Activated T-cell treated with anti-CD3 and anti-CD28 coated beads, Interleukin-2, amount 50 U/mL, for 72 hours (primary cell): ENCODE results near the gene YOD1. TPM values are rescaled to one million over a fixed set of nuclear protein-coding genes. Genes with fewer than 3 reads are reported as not detected.

ENCODE experiments used
- ATAC-seq, 2 donors: fragments of 150-1000 bp; cut with Tn5 transposase; replicated peaks in 1 of 2; 2 replicates each; pipeline ENCODE4 v1.10.0; 2021; ENCODE audit warnings: moderate library complexity in 2 of 2, mild to moderate bottlenecking in 1 of 2
- DNase-seq, 2 donors: peaks; one replicate each; pipeline ENCODE4 v3.0.0; 2021 to 2022; ENCODE audit warnings: mixed read lengths in 1 of 2
- H3K27ac Mint-ChIP-seq: one replicate; pipeline ENCODE4 v1.8.0; 2022; ENCODE audit warnings: mild to moderate bottlenecking, moderate library complexity, mixed read lengths
- H3K27me3 Mint-ChIP-seq: one replicate; pipeline ENCODE4 v1.8.0; 2022; ENCODE audit warnings: low read depth, mixed read lengths
- H3K36me3 Mint-ChIP-seq, 2 donors: one replicate each; pipeline ENCODE4 v1.8.0; 2022; ENCODE audit warnings: mixed read lengths in 2 of 2, mild to moderate bottlenecking in 1 of 2; ENCODE audit not compliant: insufficient read depth in 2 of 2
- H3K4me1 Mint-ChIP-seq: one replicate; pipeline ENCODE4 v1.8.0; 2022; ENCODE audit warnings: low read depth, mixed read lengths
- H3K4me3 Mint-ChIP-seq, 2 donors: one replicate each; pipeline ENCODE4 v1.8.0; 2022; ENCODE audit warnings: mild to moderate bottlenecking in 2 of 2, mixed read lengths in 2 of 2, moderate library complexity in 2 of 2
- H3K9me3 Mint-ChIP-seq, 2 donors: one replicate each; pipeline ENCODE4 v1.8.0; 2022; ENCODE audit warnings: mixed read lengths in 2 of 2
- total RNA-seq, 2 donors: library from RNA; stranded (reverse); gene quantifications; one replicate each; pipeline ENCODE4 v1.2.3, GENCODE V29; 2022

Gene YOD1
- total RNA-seq, 2 donors from 2014 or later: 12.6 to 13.2 TPM

DNA sequence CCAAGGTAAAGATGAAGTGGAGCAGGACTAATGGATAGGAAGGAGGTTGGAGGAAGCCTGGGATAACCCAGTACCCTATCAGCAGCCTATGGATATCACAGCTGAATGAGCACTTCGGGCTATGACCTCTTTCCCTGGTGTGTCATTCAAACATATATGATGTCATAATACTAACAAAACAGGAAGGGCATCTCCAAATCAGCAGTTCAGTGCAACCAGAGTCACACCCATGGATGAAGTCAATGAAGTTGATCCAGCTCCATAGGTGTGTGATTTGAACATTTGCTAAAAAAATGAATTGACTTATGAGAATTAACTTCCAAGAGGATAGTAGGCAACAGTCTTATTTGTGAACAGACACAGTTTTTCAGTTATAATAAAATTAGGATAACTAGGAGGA is 16.8 kb downstream of the YOD1 start:
- H3K4me1 Mint-ChIP-seq: no peaks in the 10 kb centered on the region

DNA sequence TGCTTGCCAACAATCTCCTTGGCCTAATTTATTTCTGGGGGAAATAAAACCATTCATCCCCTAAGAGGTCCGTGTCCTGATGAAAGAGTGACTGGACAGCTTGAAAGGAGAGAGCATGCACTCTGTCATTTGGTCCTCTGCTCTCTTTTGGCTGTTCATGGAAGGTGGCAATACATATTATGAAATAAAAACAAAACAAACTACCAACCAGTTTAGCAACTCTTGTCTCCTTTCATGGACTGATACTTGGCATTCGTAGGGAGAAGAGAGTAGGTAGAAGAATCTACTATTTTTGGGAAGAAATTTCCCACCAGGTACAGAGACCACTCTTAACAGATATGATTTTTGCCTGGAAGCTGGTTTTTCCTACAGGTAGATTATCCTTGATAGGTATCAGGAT is 17.7 kb downstream of the YOD1 start:
- Mint-ChIP-seq H3K27ac (no peak overlapping the region), H3K9me3 (no peaks in the 10 kb centered on the region), H3K4me1 (no peaks in the 10 kb centered on the region), H3K36me3 (no peaks in the 10 kb centered on the region), H3K4me3 (no peak overlapping the region), H3K27me3 (peaks cover 49% of the 10 kb centered on the region)
- no peak for DNase-seq
- no peak for ATAC-seq

More for the DNA sequence above, 16.8 kb downstream of the YOD1 start:
- Mint-ChIP-seq H3K4me3 (no peak overlapping the region), H3K36me3 (no peaks in the 10 kb centered on the region), H3K27me3 (peaks cover 49% of the 10 kb centered on the region), H3K9me3 (no peaks in the 10 kb centered on the region), H3K27ac (no peak overlapping the region)
- no peak for DNase-seq
- no peak for ATAC-seq

GRCh38 chr1:207032528-207033017 is 18.4 kb downstream of the YOD1 start, which contains the start of gene C1orf116:
C1orf116 (minus strand) TSS chr1:207032756; CDS start chr1:207027598, 5,158 bp downstream.
- Mint-ChIP-seq H3K4me3 (no peak within 1 kb of the TSS), H3K27me3 (peaks cover 49% of the 10 kb centered on the region), H3K36me3 (no peaks in the 10 kb centered on the region), H3K4me1 (no peaks in the 10 kb centered on the region), H3K9me3 (no peaks in the 10 kb centered on the region), H3K27ac (no peak within 1 kb of the TSS)
- no peak for ATAC-seq
- no peak for DNase-seq

GRCh38 chr1:207031632-207032264 is 19.3 kb downstream of the YOD1 start:
- no peaks in the 10 kb centered on the region for H3K9me3 Mint-ChIP-seq
- H3K36me3 Mint-ChIP-seq: no peaks in the 10 kb centered on the region
- H3K4me1 Mint-ChIP-seq: no peaks in the 10 kb centered on the region
- H3K27ac Mint-ChIP-seq: no peak overlapping the region
- DNase-seq (no peak), ATAC-seq (no peak)
- H3K27me3 Mint-ChIP-seq: peaks cover 49% of the 10 kb centered on the region
- no peak overlapping the region for H3K4me3 Mint-ChIP-seq

DNA sequence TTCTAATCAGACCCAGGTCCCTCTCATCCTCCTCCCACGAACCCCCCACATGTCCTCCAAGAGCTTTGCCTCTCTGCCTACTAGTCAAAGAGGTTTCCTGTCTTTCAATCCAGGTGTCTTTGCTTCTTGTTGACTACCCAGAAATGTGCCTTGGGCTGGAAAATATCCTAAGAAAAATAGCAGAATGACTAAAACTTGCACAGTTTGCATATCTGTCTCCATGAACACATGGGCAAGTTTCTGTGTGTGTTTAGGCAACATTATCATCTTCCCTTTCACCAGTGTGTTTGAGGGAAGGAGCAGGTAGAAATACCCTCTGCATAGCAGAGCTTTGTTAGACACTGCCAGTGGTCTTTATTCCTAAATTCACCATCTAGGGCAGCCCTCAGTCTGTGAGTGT is 20.0 kb downstream of the YOD1 start:
- Mint-ChIP-seq H3K4me1 (no peaks in the 10 kb centered on the region), H3K9me3 (no peaks in the 10 kb centered on the region), H3K27me3 (peaks cover 53% of the 10 kb centered on the region), H3K4me3 (no peak overlapping the region), H3K36me3 (no peaks in the 10 kb centered on the region), H3K27ac (no peak overlapping the region)
- ATAC-seq: no peak
- no peak for DNase-seq

GRCh38 chr1:207030522-207031009 is 20.4 kb downstream of the YOD1 start:
- H3K27me3 Mint-ChIP-seq: peaks cover 56% of the 10 kb centered on the region
- H3K36me3 Mint-ChIP-seq: no peaks in the 10 kb centered on the region
- no peaks in the 10 kb centered on the region for H3K9me3 Mint-ChIP-seq
- H3K4me3 Mint-ChIP-seq: no peak overlapping the region
- DNase-seq (no peak), ATAC-seq (no peak)
- H3K4me1 Mint-ChIP-seq: no peaks in the 10 kb centered on the region
- H3K27ac Mint-ChIP-seq: peak overlapping the region; percentile 9

DNA sequence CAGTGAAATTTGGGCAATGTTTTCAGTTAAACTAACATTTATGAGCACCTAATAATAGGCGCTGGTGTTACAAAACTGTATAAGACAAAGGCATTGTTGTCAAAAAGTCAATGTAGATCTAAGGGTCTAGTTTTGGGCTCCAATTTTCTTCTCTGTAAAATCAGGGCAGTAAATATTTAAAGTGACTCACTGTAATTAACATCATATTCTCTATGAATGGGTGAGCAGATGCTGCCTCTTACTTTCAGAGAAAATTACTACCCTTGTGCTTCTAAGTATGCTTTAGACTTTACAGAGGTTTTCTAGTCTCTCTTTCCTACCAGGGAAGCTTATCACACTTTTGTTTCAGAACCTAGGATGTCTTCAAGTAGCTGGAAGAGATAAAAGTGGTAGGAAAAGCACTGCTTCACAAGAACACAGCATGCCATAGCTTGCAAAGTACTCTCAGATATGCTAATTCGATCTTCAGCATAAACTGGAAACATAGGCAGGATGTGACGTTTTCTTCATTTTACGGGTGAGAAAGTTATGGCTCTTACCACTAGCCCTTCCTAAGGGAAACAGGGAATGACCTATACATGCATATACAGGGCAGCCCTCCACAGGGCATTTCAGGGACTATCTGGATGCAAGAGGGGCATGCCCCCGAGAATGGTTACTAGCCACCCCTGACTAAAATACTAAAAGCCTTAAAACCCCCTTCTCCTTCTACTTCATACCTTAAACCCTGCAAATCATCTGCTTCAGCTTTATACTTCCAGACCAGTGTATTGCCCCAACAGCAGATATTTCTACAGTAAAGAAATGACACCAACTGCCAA is 21.1 kb downstream of the YOD1 start:
- Mint-ChIP-seq H3K36me3 (no peaks in the 10 kb centered on the region), H3K27ac (peak overlapping the region; percentile 9), H3K27me3 (peaks cover 53% of the 10 kb centered on the region), H3K4me1 (peaks cover under 1% of the 10 kb centered on the region), H3K9me3 (no peaks in the 10 kb centered on the region), H3K4me3 (no peak overlapping the region)
- ATAC-seq: no peak
- no peak for DNase-seq

DNA sequence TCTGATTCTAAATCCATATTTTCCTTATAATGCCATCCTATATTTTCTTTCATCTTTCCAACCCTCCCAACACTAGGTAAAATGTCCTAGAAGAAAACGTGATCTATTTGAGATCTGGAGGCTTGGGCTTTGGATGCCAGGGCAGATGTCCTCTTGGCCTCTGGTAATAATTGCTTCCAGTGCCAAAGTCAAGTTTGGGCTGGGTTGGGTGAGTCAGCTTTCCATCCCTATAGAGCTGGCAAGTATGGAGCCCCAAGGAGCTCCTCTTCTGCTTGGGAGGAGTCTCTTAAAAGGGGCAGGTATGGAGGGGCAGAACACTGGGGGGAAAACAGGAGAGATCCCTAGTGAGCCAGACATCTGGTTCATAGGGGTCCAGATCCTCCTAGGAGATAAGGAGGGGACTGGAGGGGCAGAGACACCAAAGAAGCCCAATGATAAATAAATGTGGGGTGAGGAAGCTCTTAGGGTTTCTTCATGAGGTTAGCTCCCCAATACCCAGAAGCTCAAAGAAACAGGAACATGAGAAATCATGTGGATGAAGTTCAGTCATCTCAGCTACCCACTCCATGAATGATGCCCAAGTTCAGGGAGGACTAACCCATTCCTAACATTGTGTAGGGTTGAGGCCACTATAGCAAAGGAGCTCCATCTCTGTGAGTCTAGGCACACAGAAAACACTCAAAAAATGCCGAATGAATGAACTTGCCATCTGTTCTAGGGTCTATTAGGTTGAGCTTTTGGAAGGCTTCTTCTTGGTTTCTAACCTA is 21.9 kb downstream of the YOD1 start:
- Mint-ChIP-seq H3K4me3 (no peak overlapping the region), H3K9me3 (no peaks in the 10 kb centered on the region), H3K4me1 (peaks cover 9% of the 10 kb centered on the region), H3K36me3 (no peaks in the 10 kb centered on the region), H3K27ac (no peak overlapping the region), H3K27me3 (peaks cover 52% of the 10 kb centered on the region)
- no peak for ATAC-seq
- no peak for DNase-seq

- H3K27ac Mint-ChIP-seq: no peak overlapping the region
- no peaks in the 10 kb centered on the region for H3K36me3 Mint-ChIP-seq
- H3K4me3 Mint-ChIP-seq: no peak overlapping the region
- peaks cover 12% of the 10 kb centered on the region for H3K4me1 Mint-ChIP-seq
- ATAC-seq (no peak), DNase-seq (no peak)
- no peaks in the 10 kb centered on the region for H3K9me3 Mint-ChIP-seq
- peaks cover 46% of the 10 kb centered on the region for H3K27me3 Mint-ChIP-seq
Measured at GRCh38 chr1:207027921-207028320, 23.1 kb downstream of the YOD1 start.

DNA sequence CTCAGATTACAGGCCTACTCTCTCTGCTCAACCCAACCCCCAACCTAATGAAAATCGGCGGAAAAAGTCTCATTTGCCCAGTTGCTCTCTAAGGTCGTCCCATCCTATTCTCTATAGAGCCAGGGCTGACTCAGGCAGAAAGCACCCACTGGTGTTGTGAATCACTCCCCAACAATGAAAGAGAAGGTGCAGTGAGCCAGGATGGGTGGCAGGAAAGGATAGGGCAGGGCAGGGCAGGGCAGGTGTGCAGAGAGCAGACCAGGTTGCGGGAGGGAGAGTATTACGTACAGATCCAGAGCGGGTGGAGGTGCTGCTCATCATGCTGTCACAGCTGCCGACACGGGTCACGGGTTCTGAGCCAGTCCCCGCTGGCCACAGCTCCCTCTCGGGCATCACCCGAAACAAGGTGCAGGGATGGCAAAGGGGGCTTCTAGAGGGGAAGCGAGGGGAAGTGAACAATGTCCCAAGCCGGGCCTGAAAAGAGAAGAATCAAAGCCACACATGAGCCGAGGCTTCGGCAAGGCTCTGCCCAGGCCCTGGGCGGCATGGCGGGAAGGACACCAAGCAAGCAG is 23.7 kb downstream of the YOD1 start:
- ATAC-seq (no peak), DNase-seq (no peak)
- peaks cover 12% of the 10 kb centered on the region for H3K4me1 Mint-ChIP-seq
- peaks cover 39% of the 10 kb centered on the region for H3K27me3 Mint-ChIP-seq
- no peak overlapping the region for H3K4me3 Mint-ChIP-seq
- no peaks in the 10 kb centered on the region for H3K36me3 Mint-ChIP-seq
- H3K27ac Mint-ChIP-seq: no peak overlapping the region
- H3K9me3 Mint-ChIP-seq: no peaks in the 10 kb centered on the region

GRCh38 chr1:207026104-207026534 is 24.9 kb downstream of the YOD1 start:
- Mint-ChIP-seq H3K27ac (no peak overlapping the region), H3K27me3 (peaks cover 28% of the 10 kb centered on the region), H3K9me3 (no peaks in the 10 kb centered on the region), H3K36me3 (no peaks in the 10 kb centered on the region), H3K4me1 (peaks cover 13% of the 10 kb centered on the region), H3K4me3 (no peak overlapping the region)
- no peak for ATAC-seq
- DNase-seq: no peak

- H3K36me3 Mint-ChIP-seq: no peaks in the 10 kb centered on the region
- DNase-seq (no peak), ATAC-seq (no peak)
- H3K27ac Mint-ChIP-seq: no peak overlapping the region
- peaks cover 20% of the 10 kb centered on the region for H3K27me3 Mint-ChIP-seq
- H3K4me3 Mint-ChIP-seq: no peak overlapping the region
- peaks cover 16% of the 10 kb centered on the region for H3K4me1 Mint-ChIP-seq
- no peaks in the 10 kb centered on the region for H3K9me3 Mint-ChIP-seq
Measured at GRCh38 chr1:207025146-207025880, 25.7 kb downstream of the YOD1 start.
